AG20443 (cell line): ENCODE results near the gene MRPL16.
"Not testable (repeated sequence)": the region's sequence is repeated elsewhere in the genome, so short reads cannot be mapped to it uniquely, and the experiment has no call there.

Experiments
- DNase-seq: peaks from one replicate; pipeline ENCODE4 v3.0.0; 2012; ENCODE audit warnings: low spot score, mixed read lengths

The MRPL16 gene

GRCh38 chr11:59810189-59810910 lies at the start of gene MRPL16:
Gene MRPL16, minus strand, starts transcription at chr11:59810778. Its CDS starts 120 bp downstream, at chr11:59810658.
- DNase-seq: peak; percentile 95

GRCh38 chr11:59859673-59860072 lies 49.1 kb upstream of the MRPL16 start:
- DNase-seq: no peak

GRCh38 chr11:59857439-59858434 lies 47.2 kb upstream of the MRPL16 start:
- DNase-seq: no peak

DNA sequence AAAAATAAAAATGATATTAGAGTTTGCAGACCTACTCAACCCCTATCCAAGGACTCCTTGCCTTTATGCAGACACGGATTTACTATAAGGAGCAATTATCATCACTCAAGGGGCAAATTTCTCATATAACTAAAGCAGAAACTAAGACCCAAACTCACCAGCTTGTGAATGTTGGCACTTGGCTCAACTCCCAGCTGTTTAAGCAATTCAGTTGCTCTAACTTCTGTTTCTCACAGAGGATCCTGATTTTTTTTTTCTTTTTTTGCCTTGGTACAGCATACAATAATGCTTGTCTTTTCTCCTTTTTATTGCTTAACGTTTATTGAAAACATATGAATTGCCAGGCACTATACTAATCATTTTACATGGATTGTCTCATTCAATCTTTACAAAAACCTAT lies 44.3 kb upstream of the MRPL16 start:
- DNase-seq: no peak

GRCh38 chr11:59851416-59851815 lies 40.8 kb upstream of the MRPL16 start:
- DNase-seq: not testable (repeated sequence)

DNA sequence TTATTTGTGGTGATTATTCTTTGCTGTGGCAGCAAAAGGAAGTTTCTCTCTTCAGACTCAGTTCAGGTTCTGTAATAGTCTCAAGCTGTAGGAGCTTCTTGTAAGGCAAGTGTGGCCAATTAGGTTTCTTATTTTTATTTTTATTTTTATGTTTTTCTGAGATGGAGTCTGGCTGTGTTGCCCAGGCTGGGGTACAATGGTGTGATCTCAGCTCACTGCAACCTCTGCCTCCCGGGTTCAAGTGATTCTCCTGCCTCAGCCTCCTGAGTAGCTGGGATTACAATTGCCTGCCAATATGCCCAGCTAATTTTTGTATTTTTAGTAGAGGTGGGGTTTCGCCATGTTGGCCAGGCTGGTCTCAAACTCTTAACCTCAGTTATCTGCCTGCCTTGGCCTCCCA lies 39.0 kb upstream of the MRPL16 start:
- not testable (repeated sequence) for DNase-seq

DNA sequence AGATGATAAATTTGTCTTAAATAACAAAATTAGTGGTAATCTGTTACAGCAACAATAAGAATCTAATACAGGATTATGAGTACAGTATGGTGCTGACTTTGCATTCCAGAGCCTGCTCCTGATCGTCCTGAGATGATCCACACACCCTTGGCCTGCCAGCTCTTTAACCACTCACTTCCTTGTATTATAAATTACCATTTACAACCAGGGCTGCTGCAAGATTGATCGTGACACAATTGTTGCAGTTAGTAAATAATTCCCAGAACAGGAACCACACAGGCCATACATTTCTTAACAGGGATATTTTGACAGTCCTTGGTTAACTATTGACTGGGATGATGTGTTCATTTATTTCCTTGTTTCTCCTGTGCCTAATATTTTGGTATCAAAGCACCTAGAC lies 38.6 kb upstream of the MRPL16 start:
- DNase-seq: no peak

GRCh38 chr11:59848439-59848838 lies 37.9 kb upstream of the MRPL16 start:
- DNase-seq: not testable (repeated sequence)

- DNase-seq: no peak
Observed at GRCh38 chr11:59847626-59848025, 37.0 kb upstream of the MRPL16 start.

DNA sequence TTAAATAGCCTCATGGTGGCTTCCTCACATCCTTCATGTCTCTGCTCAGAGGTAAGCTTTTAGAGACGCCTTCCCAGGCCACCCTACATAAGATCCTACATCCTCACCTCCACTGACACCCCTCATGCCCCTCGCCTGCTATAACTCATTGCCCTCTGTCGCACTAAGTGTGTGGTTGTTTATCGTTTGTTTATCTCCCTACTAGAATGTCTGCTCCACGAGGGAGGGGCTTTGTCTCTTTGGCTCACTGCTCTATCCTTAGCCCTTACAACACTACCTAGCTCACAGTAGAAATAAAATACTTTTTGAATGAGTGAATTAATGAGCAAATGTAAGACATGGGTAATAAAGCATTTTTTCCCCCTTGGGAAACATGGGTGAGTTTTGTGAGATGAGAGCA lies 36.0 kb upstream of the MRPL16 start:
- DNase-seq: no peak

- DNase-seq: no peak
Observed at GRCh38 chr11:59845399-59845798, 34.8 kb upstream of the MRPL16 start, which contains the start of gene CBLIF. Gene CBLIF, minus strand, starts transcription at chr11:59845499. Its CDS starts 46 bp downstream, at chr11:59845453.

GRCh38 chr11:59842316-59842715 lies 31.7 kb upstream of the MRPL16 start:
- DNase-seq: no peak

GRCh38 chr11:59841514-59841913 lies 30.9 kb upstream of the MRPL16 start:
- DNase-seq: no peak

DNA sequence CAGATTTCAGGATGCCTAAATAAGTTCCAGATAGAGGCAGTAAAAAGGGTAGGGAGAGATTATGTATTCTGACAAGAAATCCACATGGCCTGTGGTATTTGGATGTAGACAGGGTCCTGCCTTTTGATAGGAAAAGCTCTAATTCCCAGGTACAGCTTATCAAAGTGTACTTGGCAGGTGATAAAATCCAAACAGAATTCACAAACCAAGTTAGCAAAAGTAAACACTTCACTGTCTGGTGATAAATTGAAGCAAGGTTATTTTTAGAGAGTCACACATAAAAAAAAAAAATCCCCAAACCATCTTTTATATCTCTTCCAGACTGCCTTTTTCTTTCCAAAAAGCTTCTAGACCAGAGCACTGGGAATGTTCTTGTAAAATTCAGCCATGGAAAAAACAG lies 29.0 kb upstream of the MRPL16 start:
- DNase-seq: no peak

DNA sequence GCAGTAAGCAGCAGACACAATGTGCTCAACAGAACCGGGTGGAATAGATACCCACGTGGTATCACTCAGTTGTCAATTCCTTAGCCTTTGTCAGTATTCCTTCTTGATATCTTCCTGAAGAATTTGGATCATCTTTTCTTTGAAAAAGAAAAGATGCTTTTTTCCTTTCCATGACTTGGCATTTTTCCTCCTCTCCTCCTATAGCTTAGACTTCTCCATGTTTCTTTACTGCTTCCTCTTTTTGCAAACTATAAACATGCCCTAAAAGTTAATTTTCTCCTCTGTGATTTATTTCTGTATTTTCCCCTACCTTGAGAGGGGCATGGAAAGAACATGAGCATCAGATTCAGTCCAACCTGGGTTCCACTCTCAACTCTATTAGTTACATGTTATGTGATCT lies 23.0 kb upstream of the MRPL16 start:
- DNase-seq: no peak

- no peak for DNase-seq
Observed at GRCh38 chr11:59829358-59829757, 18.8 kb upstream of the MRPL16 start.

DNA sequence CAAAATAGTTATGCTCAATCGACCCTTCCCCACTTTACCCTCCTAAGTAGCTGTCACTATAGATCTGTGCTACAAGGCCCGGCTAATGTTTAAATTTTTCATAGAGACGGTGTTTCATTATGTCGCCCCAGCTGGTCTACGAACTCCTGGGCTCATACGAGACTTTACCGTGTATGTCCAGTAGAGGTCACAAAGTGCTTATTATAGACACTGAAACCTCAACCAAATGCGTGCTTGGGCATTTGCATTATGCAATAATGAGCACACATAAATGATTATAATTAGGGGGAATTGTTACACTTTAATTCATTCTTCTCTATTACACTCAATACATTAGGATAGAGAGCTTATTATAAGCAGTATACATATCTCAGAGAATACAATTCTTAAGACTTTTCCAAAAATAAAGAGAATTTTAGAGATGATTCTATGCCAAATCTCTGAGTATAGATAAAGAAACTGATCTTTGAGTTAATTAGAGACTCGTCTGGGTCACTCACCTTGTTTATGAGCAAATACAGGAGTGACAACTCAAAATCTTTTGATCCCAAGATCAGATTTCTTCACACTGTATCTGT lies 12.5 kb upstream of the MRPL16 start:
- DNase-seq: peak; percentile 68

- no peak for DNase-seq
Observed at GRCh38 chr11:59818572-59818971, 8.0 kb upstream of the MRPL16 start.

DNA sequence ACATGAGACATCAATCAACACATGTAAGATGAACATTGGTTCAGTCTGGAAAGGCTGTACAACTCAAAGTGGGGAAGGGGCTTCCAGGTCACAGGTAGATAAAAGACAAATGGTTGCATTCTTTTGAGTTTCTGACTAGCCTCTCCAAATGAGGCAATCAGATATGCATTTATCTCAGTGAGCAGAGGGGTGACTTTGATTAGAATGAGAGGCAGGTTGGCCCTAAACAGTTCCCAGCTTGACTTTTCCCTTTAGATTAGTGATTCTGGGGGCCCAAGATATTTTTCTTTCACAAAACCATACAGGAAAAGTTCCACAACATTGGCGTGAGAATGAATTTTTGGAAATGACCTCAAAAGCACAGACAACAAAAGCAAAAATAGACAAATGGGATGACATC lies 5.9 kb upstream of the MRPL16 start:
- not testable (repeated sequence) for DNase-seq

DNA sequence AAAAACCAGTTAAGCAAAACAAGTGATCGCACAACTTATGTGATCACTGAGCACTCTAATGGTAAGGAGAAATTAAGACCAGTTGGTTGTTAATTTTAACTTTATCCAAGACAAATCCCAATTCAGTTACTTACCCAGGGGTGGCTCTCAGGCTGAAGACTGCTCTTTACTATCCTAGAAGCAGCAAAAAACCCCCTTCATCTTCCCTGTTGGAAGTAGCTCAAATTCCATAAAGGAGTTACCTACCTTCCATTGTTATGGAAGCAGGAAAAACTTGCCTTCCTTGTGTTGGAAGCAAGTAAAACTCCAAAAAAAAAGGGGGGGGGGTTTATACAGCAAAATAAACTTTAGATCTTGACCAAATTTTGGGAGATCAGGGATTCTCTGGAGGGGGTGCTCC lies 5.2 kb upstream of the MRPL16 start:
- DNase-seq: no peak

DNA sequence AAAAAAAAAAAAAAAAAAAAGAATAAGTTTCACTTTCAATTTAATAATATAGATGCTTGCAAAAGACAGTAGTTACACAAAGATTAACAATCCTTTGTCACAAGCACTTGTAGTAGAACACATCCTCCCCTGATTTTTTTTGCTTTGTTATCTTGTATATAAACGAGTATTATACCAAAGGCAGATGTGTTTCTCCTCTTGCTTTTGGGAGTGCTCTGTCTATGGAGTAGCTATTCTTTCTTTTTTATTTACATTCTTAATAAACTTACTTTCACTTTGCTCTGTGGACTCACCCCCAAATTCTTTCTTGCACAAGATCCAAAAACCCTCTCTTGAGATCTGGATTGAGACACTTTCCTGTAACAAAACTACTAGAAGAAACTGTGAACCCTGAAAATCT lies 3.4 kb upstream of the MRPL16 start:
- no peak for DNase-seq

- DNase-seq: no peak
Observed at GRCh38 chr11:59813364-59813763, 2.8 kb upstream of the MRPL16 start.

DNA sequence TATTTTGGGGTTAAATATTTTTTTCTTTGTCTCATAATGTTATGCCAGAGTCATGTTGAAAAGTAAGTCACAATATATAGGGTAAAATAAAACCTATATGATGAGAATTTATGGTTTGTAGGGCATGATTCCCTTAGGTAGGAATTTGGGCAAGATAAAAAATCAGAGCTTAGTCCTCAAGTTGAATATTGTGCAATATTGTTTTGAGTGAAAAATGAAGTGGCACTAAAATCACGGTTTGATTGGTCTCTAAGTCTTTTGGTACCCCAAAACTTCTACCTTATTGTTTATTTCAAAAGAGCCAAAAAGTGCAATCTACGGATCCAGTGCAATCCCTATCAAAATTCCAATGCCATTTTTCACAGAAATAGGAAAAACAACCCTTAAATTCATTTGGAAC lies 1.6 kb upstream of the MRPL16 start:
- DNase-seq: no peak
